GM23338 (cell line): ENCODE data around the gene LDB3. TPM values are rescaled to one million over a fixed set of nuclear protein-coding genes. Genes with fewer than 3 reads are reported as not detected.

Source experiments
- ATAC-seq: fragments of 200-7000 bp; cut with Tn5 transposase; 3 replicates; pipeline ENCODE4 v1.9.1; 2020
- DNase-seq: peaks from one replicate; pipeline ENCODE4 v3.0.0-alpha.2; 2015; ENCODE audit warnings: low spot score
- H2AFZ ChIP-seq: fragments of 200-600 bp; sonication (generic); 2 replicates; pipeline ENCODE4 v1.8.0; 2016; ENCODE audit warnings: antibody characterized with exemption, mild to moderate bottlenecking, moderate library complexity
- H3F3A ChIP-seq: fragments of 200-600 bp; sonication (generic); replicated peaks from 2 replicates; pipeline ENCODE4 v1.8.0; 2017; ENCODE audit warnings: antibody characterized with exemption, mixed run types, low read depth
- H3K27ac ChIP-seq: fragments of 200-600 bp; sonication (generic); 2 replicates; pipeline ENCODE4 v1.6.1; 2016; ENCODE audit warnings: low read depth
- H3K27me3 ChIP-seq: fragments of 200-600 bp; sonication (generic); 2 replicates; pipeline ENCODE4 v1.8.0; 2016; ENCODE audit warnings: mild to moderate bottlenecking, mixed run types, moderate library complexity; ENCODE audit not compliant: insufficient read depth
- H3K36me3 ChIP-seq: fragments of 200-600 bp; sonication (generic); 2 replicates; pipeline ENCODE4 v1.8.0; 2016; ENCODE audit warnings: mild to moderate bottlenecking; ENCODE audit not compliant: insufficient read depth
- H3K4me1 ChIP-seq: fragments of 200-600 bp; sonication (generic); 2 replicates; pipeline ENCODE4 v1.8.0; 2016; ENCODE audit warnings: mild to moderate bottlenecking, moderate library complexity; ENCODE audit not compliant: insufficient read depth
- H3K4me2 ChIP-seq: fragments of 200-600 bp; sonication (generic); 2 replicates; pipeline ENCODE4 v1.7.1; 2017; ENCODE audit warnings: mixed run types
- H3K4me3 ChIP-seq: fragments of 200-600 bp; sonication (generic); 2 replicates; pipeline ENCODE4 v1.6.1; 2016; ENCODE audit warnings: mixed run types
- H3K79me2 ChIP-seq: fragments of 200-600 bp; sonication (generic); replicated peaks from 2 replicates; pipeline ENCODE4 v1.8.0; 2017; ENCODE audit warnings: mild to moderate bottlenecking; ENCODE audit not compliant: insufficient read depth
- H3K9me2 ChIP-seq: fragments of 200-600 bp; sonication (generic); 2 replicates; pipeline ENCODE4 v1.8.0; 2017; ENCODE audit not compliant: insufficient read depth
- H4K20me1 ChIP-seq: fragments of 200-600 bp; sonication (generic); replicated peaks from 2 replicates; pipeline ENCODE4 v1.8.0; 2017; ENCODE audit warnings: mild to moderate bottlenecking; ENCODE audit not compliant: insufficient read depth
- H3K27ac Mint-ChIP-seq: 2 replicates; pipeline ENCODE4 v1.8.0; 2020; ENCODE audit warnings: inconsistent platforms, mild to moderate bottlenecking, moderate library complexity, mixed read lengths
- H3K27me3 Mint-ChIP-seq: 3 replicates; pipeline ENCODE4 v1.8.0; 2022; ENCODE audit warnings: low read depth, mild to moderate bottlenecking, moderate library complexity, mixed read lengths, inconsistent platforms; ENCODE audit not compliant: insufficient read depth, poor library complexity
- H3K36me3 Mint-ChIP-seq: 3 replicates; pipeline ENCODE4 v1.8.0; 2021; ENCODE audit warnings: low read depth, mild to moderate bottlenecking, inconsistent platforms, moderate library complexity, mixed read lengths
- H3K4me1 Mint-ChIP-seq: 3 replicates; pipeline ENCODE4 v1.8.0; 2020; ENCODE audit warnings: mild to moderate bottlenecking, inconsistent platforms, mixed read lengths
- H3K4me3 Mint-ChIP-seq: 3 replicates; pipeline ENCODE4 v1.8.0; 2021; ENCODE audit warnings: moderate library complexity, mild to moderate bottlenecking, inconsistent platforms, mixed read lengths
- H3K9me3 Mint-ChIP-seq: 3 replicates; pipeline ENCODE4 v1.8.0; 2020; ENCODE audit warnings: moderate library complexity, mild to moderate bottlenecking, inconsistent platforms, mixed read lengths
- CREB1 ChIP-seq: fragments of 250-450 bp; sonication (Bioruptor Pico); IDR thresholded peaks from 2 replicates; pipeline ENCODE4 v1.5.0; 2020; ENCODE audit warnings: low read depth, mild to moderate bottlenecking, moderate library complexity
- ETS1 ChIP-seq: IDR thresholded peaks from 2 replicates; pipeline ENCODE4 v1.6.1; 2016; ENCODE audit warnings: antibody characterized with exemption
- JUNB ChIP-seq: IDR thresholded peaks from one replicate; pipeline ENCODE4 v1.6.1; 2016; ENCODE audit warnings: antibody characterized with exemption; ENCODE audit not compliant: unreplicated experiment
- POLR2AphosphoS5 ChIP-seq: IDR thresholded peaks from 2 replicates; pipeline ENCODE4 v1.6.1; 2016; ENCODE audit warnings: antibody characterized with exemption, low read depth
- STAT1 ChIP-seq: IDR thresholded peaks from one replicate; pipeline ENCODE4 v1.6.1; 2016; ENCODE audit warnings: antibody characterized with exemption; ENCODE audit not compliant: unreplicated experiment
- ZNF114 ChIP-seq: fragments of 250-450 bp; sonication (Bioruptor Pico); IDR thresholded peaks from 2 replicates; pipeline ENCODE4 v1.5.0; 2020; ENCODE audit warnings: mild to moderate bottlenecking, moderate library complexity
- ZNF331 ChIP-seq: fragments of 250-450 bp; sonication (Bioruptor Pico); IDR thresholded peaks from 2 replicates; pipeline ENCODE4 v1.5.0; 2020; ENCODE audit warnings: low read depth, mild to moderate bottlenecking, moderate library complexity
- polyA plus RNA-seq: library from polyadenylated mRNA; unstranded; fragments of >200 nt; fragmentation: Nextera tagmentation; extraction: Ambion mirVana; gene quantifications from 2 replicates; pipeline ENCODE4 v1.2.1, GENCODE V29; 2016
- total RNA-seq: library from RNA; depleted of rRNA; stranded (reverse); fragments of >200 nt; shearing (Covaris generic); gene quantifications from 2 replicates; pipeline ENCODE4 v1.2.3, GENCODE V29; 2014
- TF ChIP-seq, protein P1 (sequence below): fragments of 250-450 bp; sonication (Bioruptor Pico); IDR thresholded peaks from 2 replicates; pipeline ENCODE4 v1.5.0; 2020; ENCODE audit warnings: mild to moderate bottlenecking, moderate library complexity

Gene LDB3
- total and polyA plus RNA-seq, 2 experiments from 2014 or later = 0.14 to 0.16 TPM

- TF ChIP-seq CREB1 (CRISPR knock-in tag) (no peak), ZNF114 (CRISPR knock-in tag) (no peak), POLR2AphosphoS5 (no peak), ZNF331 (CRISPR knock-in tag) (no peak), ETS1 (no peak)
- TF ChIP-seq, protein P1, sequence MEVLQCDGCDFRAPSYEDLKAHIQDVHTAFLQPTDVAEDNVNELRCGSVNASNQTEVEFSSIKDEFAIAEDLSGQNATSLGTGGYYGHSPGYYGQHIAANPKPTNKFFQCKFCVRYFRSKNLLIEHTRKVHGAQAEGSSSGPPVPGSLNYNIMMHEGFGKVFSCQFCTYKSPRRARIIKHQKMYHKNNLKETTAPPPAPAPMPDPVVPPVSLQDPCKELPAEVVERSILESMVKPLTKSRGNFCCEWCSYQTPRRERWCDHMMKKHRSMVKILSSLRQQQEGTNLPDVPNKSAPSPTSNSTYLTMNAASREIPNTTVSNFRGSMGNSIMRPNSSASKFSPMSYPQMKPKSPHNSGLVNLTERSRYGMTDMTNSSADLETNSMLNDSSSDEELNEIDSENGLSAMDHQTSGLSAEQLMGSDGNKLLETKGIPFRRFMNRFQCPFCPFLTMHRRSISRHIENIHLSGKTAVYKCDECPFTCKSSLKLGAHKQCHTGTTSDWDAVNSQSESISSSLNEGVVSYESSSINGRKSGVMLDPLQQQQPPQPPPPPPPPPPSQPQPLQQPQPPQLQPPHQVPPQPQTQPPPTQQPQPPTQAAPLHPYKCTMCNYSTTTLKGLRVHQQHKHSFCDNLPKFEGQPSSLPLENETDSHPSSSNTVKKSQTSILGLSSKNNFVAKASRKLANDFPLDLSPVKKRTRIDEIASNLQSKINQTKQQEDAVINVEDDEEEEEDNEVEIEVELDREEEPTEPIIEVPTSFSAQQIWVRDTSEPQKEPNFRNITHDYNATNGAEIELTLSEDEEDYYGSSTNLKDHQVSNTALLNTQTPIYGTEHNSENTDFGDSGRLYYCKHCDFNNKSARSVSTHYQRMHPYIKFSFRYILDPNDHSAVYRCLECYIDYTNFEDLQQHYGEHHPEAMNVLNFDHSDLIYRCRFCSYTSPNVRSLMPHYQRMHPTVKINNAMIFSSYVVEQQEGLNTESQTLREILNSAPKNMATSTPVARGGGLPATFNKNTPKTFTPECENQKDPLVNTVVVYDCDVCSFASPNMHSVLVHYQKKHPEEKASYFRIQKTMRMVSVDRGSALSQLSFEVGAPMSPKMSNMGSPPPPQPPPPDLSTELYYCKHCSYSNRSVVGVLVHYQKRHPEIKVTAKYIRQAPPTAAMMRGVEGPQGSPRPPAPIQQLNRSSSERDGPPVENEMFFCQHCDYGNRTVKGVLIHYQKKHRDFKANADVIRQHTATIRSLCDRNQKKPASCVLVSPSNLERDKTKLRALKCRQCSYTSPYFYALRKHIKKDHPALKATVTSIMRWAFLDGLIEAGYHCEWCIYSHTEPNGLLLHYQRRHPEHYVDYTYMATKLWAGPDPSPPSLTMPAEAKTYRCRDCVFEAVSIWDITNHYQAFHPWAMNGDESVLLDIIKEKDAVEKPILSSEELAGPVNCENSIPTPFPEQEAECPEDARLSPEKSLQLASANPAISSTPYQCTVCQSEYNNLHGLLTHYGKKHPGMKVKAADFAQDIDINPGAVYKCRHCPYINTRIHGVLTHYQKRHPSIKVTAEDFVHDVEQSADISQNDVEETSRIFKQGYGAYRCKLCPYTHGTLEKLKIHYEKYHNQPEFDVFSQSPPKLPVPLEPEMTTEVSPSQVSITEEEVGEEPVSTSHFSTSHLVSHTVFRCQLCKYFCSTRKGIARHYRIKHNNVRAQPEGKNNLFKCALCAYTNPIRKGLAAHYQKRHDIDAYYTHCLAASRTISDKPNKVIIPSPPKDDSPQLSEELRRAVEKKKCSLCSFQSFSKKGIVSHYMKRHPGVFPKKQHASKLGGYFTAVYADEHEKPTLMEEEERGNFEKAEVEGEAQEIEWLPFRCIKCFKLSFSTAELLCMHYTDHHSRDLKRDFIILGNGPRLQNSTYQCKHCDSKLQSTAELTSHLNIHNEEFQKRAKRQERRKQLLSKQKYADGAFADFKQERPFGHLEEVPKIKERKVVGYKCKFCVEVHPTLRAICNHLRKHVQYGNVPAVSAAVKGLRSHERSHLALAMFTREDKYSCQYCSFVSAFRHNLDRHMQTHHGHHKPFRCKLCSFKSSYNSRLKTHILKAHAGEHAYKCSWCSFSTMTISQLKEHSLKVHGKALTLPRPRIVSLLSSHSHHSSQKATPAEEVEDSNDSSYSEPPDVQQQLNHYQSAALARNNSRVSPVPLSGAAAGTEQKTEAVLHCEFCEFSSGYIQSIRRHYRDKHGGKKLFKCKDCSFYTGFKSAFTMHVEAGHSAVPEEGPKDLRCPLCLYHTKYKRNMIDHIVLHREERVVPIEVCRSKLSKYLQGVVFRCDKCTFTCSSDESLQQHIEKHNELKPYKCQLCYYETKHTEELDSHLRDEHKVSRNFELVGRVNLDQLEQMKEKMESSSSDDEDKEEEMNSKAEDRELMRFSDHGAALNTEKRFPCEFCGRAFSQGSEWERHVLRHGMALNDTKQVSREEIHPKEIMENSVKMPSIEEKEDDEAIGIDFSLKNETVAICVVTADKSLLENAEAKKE (CRISPR knock-in tag) = no peak
Observed at GRCh38 chr10:86705905-86706304, 37.6 kb downstream of the LDB3 start (continued).

- no peak overlapping the region for H3K27ac ChIP-seq
- no peaks in the 10 kb centered on the region; the same call in 2 of the 3 replicates for H3K36me3 Mint-ChIP-seq
- H2AFZ ChIP-seq = peak overlapping the region; percentile 52; the same call in 1 of the 2 replicates
- no peaks in the 10 kb centered on the region for H3K79me2 ChIP-seq
- H3K4me2 ChIP-seq = no peak overlapping the region
- ATAC-seq (peak; percentile 15), DNase-seq (no peak)
- H3K4me1 ChIP-seq = peaks cover 10% of the 10 kb centered on the region
- no peaks in the 10 kb centered on the region for H3K27me3 ChIP-seq
- 0 out of 2 replicates have a peak, but pooled peaks cover 7% of the 10 kb centered on the region for H3F3A ChIP-seq
- no peaks in the 10 kb centered on the region for H4K20me1 ChIP-seq
- no peaks in the 10 kb centered on the region for H3K36me3 ChIP-seq
- H3K4me3 ChIP-seq = no peak overlapping the region
- H3K4me1 Mint-ChIP-seq = peaks cover 40% of the 10 kb centered on the region
- H3K9me2 ChIP-seq = peaks cover 8% of the 10 kb centered on the region; the same call in 1 of the 2 replicates
- peaks cover 14% of the 10 kb centered on the region for H3K27me3 Mint-ChIP-seq
- no peaks in the 10 kb centered on the region; the same call in 2 of the 3 replicates for H3K9me3 Mint-ChIP-seq
- no peak overlapping the region for H3K27ac Mint-ChIP-seq
- no peak overlapping the region for H3K4me3 Mint-ChIP-seq
- TF ChIP-seq, protein P1 (CRISPR knock-in tag) = no peak
- TF ChIP-seq JUNB (no peak), ZNF114 (CRISPR knock-in tag) (no peak), STAT1 (no peak)
Observed at GRCh38 chr10:86706401-86706841, 38.1 kb downstream of the LDB3 start.
